ENCODE results near the gene MAGI3. TPM values are rescaled to one million over a fixed set of nuclear protein-coding genes. Genes with fewer than 3 reads are reported as not detected.

MAGI3 gene
- total and polyA plus RNA-seq, 2 donors (not counting 1 experiment from before 2014, with no cell fraction given), result 0.30 to 0.67 TPM

- POLR2A ChIA-PET, result interaction anchor here (0.5 kb wide), 1 partner anchor 74 kb away, joined by 3 read pairs; no protein-coding TSS in a partner anchor
- no peak for ATAC-seq (ENCODE audit: low read depth)
- Histone ChIP-seq H3K36me3 (replicated peaks in 1 of 2; ENCODE audit: control extremely low read depth in 1 of 2, control insufficient read depth in 1 of 2, extremely low read depth in 1 of 2, insufficient read depth in 2 of 2, low read length in 1 of 2) (no peaks in the 10 kb centered on the region), H4K20me1 (ENCODE audit: control insufficient read depth, insufficient read depth, low read length, poor library complexity, severe bottlenecking) (no peaks in the 10 kb centered on the region), H3K27ac (ENCODE audit: low read length in 2 of 2) (no peak overlapping the region), H3K79me2 (ENCODE audit: control insufficient read depth, insufficient read depth, low read length) (no peaks in the 10 kb centered on the region), H3K27me3 (replicated peaks in 1 of 4; ENCODE audit: control extremely low read depth in 1 of 4, control insufficient read depth in 3 of 4, insufficient read depth in 4 of 4, low read length in 3 of 4) (no peaks in the 10 kb centered on the region), H3K9me3 (ENCODE audit: control extremely low read depth in 1 of 3, control insufficient read depth in 2 of 3, insufficient read depth in 1 of 3, low read length in 2 of 3) (no peaks in the 10 kb centered on the region), H3K4me1 (ENCODE audit: control insufficient read depth in 2 of 2, insufficient read depth in 2 of 2, low read length in 2 of 2) (no peaks in the 10 kb centered on the region), H3K4me2 (replicated peaks; ENCODE audit: low read depth, low read length, poor library complexity, severe bottlenecking) (no peak overlapping the region), H3K4me3 (ENCODE audit: control extremely low read depth in 1 of 5, extremely low read depth in 1 of 5, insufficient read depth in 1 of 5, low read depth in 2 of 5, low read length in 4 of 5) (no peak overlapping the region), H2AFZ (ENCODE audit: insufficient read depth, low read depth, low read length, poor library complexity, severe bottlenecking) (no peak overlapping the region), H3K9ac (ENCODE audit: low read length) (no peak overlapping the region)
- no peak for DNase-seq
- Mint-ChIP-seq H3K4me1 (no peaks in the 10 kb centered on the region), H3K4me3 (no peak overlapping the region), H3K9me3 (ENCODE audit: insufficient read depth) (no peaks in the 10 kb centered on the region), H3K27ac (no peak overlapping the region), H3K27me3 (no peaks in the 10 kb centered on the region)
- CTCF ChIA-PET, result no interaction called here
- 100% methylated on average over 2 of the region's 6 CpGs for WGBS (ENCODE audit: insufficient coverage)
- intact Hi-C loops (cut with micrococcal nuclease), result no loop called here
- TF ChIP-seq EZH2 (IDR thresholded peaks at IDR 0.05; ENCODE audit: borderline replicate concordance, insufficient read depth, low read depth, low read length, poor library complexity, severe bottlenecking) (no peak), CTCF (IDR thresholded peaks at IDR 0.05) (no peak)
These were observed 293.8 kb downstream of the MAGI3 start for GRCh38 chr1:113684153-113684541.

- Histone ChIP-seq H3K27me3 (replicated peaks in 1 of 4; ENCODE audit: control extremely low read depth in 1 of 4, control insufficient read depth in 3 of 4, insufficient read depth in 4 of 4, low read length in 3 of 4) (no peaks in the 10 kb centered on the region), H3K79me2 (ENCODE audit: control insufficient read depth, insufficient read depth, low read length) (no peaks in the 10 kb centered on the region), H3K4me1 (ENCODE audit: control insufficient read depth in 2 of 2, insufficient read depth in 2 of 2, low read length in 2 of 2) (peaks cover 0 to 4% of the 10 kb centered on the region in 2 donors), H4K20me1 (ENCODE audit: control insufficient read depth, insufficient read depth, low read length, poor library complexity, severe bottlenecking) (no peaks in the 10 kb centered on the region), H3K9ac (ENCODE audit: low read length) (no peak overlapping the region), H3K36me3 (replicated peaks in 1 of 2; ENCODE audit: control extremely low read depth in 1 of 2, control insufficient read depth in 1 of 2, extremely low read depth in 1 of 2, insufficient read depth in 2 of 2, low read length in 1 of 2) (no peaks in the 10 kb centered on the region), H3K9me3 (ENCODE audit: control extremely low read depth in 1 of 3, control insufficient read depth in 2 of 3, insufficient read depth in 1 of 3, low read length in 2 of 3) (no peaks in the 10 kb centered on the region), H2AFZ (ENCODE audit: insufficient read depth, low read depth, low read length, poor library complexity, severe bottlenecking) (no peak overlapping the region), H3K4me2 (replicated peaks; ENCODE audit: low read depth, low read length, poor library complexity, severe bottlenecking) (no peak overlapping the region), H3K4me3 (ENCODE audit: control extremely low read depth in 1 of 5, extremely low read depth in 1 of 5, insufficient read depth in 1 of 5, low read depth in 2 of 5, low read length in 4 of 5) (no peak overlapping the region), H3K27ac (ENCODE audit: low read length in 2 of 2) (no peak overlapping the region)
- no peak overlapping the region for H3K4me3 Mint-ChIP-seq
- ChIA-PET CTCF (no interaction called here), POLR2A (no interaction called here)
- no peak for ATAC-seq (ENCODE audit: low read depth)
- intact Hi-C loops (cut with micrococcal nuclease), result no loop called here
- TF ChIP-seq CTCF (IDR thresholded peaks at IDR 0.05), result no peak
- no peak for TF ChIP-seq EZH2 (IDR thresholded peaks at IDR 0.05; ENCODE audit: borderline replicate concordance, insufficient read depth, low read depth, low read length, poor library complexity, severe bottlenecking)
- DNase-seq, result no peak
- no peaks in the 10 kb centered on the region for H3K27me3 Mint-ChIP-seq
- WGBS (ENCODE audit: insufficient coverage), result no CpG with 5 or more reads among the region's 3 CpGs
- H3K27ac Mint-ChIP-seq, result no peak overlapping the region
- no peaks in the 10 kb centered on the region for H3K9me3 Mint-ChIP-seq (ENCODE audit: insufficient read depth)
- peaks cover 5% of the 10 kb centered on the region for H3K4me1 Mint-ChIP-seq
These were observed 296.7 kb downstream of the MAGI3 start for GRCh38 chr1:113686891-113687618.

All from B cell (primary cell).